Left hindlimb (tissue), 1 donor: ENCODE data around the gene GHR.
"Not testable (repeated sequence)": the region's sequence is repeated elsewhere in the genome, so short reads cannot be mapped to it uniquely, and the experiment has no call there.

Experiments used
- DNase-seq: peaks from one replicate; pipeline ENCODE4 v3.0.0-alpha.2; 2018

Gene GHR

DNA sequence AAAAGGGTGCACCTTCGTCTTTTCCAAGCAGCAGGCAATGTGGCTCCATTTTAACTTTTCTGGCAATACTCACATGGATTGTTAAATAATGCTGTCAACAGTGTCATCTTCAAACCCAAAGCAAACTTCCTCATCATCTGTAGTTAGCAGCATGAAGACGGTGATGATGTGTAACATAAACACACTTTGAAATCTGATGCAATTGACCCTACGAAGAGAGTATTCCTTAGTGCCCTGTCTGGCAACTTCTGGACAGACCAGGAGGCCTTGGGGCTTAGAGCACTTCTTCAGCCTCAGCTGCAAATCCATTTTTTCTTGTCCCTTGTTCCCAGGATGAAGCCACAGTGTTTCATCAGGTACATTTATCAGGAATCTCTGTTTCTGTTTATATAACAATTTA lies 149.1 kb downstream of the GHR start:
- DNase-seq, result no peak

DNA sequence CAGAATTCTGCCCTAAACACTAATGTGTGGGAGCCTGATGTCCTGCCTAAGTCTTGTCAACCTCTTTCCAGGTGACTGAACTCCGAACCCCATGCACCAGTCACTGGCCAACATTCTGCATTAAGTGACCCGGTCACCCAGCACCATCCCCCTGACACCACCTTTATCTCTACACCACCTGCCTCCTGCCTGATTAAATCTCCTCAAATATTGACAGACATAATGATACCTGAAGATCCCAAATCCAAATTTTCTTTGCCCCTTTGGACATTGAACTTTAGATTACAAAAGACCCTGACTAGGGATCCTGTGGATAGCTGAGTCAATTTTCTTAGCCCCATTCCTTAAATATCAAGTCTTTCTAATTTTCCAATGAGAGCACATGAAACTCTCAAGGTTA lies 150.1 kb downstream of the GHR start:
- no peak for DNase-seq

DNA sequence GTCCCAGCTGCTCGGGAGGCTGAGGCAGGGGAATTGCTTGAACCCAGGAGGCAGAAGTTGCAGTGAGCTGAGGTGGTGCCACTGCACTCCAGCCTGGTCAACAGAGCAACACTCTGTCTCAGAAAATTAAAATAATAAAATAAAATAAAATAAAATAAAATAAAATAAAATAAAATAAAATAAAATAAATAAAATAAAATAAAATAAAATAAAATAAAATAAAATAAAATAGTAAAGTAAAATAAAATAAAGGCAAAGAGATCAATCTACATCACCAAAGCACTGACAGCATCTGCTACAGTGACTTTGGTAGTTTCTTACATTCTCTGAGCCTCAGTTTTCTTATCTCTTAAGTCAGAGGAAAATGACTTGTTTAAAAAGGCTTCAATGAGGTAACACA lies 152.7 kb downstream of the GHR start:
- DNase-seq, result not testable (repeated sequence)

DNA sequence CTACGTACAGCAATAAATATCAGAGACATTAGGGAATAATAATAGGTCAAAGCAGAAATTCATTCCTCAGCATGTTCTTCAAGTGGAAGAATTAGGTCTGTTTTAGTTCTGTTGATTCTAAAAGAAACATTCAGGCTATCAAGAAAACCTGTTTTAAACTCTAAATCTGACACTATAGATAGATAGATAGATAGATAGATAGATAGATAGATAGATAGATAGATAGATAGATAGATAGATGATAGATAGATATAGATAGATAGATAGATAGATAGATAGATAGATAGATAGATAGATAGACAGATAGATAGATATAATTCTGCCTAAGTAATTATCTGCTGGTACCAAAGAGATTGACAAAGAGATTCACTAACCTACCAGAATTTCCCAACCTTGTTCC lies 155.7 kb downstream of the GHR start:
- not testable (repeated sequence) for DNase-seq

DNA sequence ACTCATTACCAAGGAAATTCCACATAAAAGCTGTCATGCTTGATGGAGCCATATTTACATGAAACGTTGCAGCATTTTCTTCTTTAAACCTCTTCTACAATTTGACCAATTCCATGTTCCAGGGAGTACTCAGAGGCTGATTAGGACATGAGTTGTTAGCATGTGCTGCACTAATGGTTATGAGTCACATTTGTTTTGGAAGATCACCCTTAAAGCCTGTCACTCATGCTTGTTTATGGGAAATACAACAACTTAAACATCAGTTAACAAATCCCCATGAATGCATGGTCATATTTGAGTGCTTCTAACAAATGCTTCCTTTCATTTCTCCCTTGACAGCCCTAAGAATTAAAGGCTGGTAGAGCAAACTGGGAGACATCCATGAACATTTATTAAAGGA lies 156.1 kb downstream of the GHR start:
- no peak for DNase-seq

DNA sequence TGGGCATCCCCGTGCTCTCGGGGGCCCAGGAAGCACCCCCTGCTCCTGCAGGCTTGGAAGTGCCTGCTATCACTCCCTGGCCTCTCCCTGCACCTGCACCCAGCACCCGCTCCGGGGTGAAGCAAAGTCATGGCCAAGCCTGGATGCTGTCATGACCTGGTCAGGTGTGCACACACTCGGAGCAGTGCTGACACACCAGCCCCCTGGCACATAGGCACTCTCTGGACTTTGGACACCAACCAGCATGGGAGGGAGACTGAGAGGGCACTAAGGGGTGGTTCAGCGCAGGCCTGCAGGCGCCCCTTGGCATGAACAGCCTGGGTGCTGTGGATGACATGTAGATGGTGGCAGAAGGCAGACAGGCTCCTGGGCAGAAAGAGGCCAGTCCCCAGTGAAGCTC lies 158.6 kb downstream of the GHR start:
- no peak for DNase-seq

DNA sequence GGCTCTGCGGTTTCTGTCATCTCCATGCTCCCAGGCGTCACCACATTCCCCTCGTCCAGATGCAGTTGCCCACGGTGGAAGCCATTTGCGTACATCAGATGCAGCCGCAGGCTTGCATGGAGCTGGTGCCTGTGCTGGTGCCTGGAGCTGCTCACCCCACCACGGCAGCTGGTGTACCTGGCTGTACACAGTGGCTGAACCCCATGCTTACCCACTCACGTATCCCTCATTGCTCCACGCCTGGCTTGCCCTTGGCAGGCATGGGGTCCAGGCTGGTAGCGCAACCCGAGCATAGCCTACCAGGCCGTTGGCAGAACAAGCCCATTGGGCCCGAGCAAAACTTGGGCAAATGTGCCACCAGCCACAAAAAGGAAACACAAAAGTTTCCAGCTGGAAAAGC lies 159.5 kb downstream of the GHR start:
- no peak for DNase-seq

DNA sequence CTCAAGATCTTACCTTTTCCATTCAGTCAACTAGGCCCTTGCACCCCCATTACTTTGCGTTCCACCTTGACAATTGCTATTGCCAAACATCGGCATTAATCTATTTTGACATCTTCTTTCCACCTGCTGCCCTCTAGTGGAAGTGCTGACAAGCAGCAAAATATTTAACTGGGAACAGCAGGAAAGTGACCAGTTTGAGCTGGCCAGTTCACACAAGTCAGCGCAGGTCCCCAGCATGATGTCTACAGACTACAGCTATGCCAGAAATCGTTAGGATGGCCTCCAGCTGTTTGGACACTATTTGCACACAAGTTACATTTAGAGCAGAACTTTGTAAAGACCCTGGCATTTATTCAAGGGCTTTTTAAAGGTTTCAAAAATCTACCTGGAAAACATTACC lies 160.1 kb downstream of the GHR start:
- no peak for DNase-seq

DNA sequence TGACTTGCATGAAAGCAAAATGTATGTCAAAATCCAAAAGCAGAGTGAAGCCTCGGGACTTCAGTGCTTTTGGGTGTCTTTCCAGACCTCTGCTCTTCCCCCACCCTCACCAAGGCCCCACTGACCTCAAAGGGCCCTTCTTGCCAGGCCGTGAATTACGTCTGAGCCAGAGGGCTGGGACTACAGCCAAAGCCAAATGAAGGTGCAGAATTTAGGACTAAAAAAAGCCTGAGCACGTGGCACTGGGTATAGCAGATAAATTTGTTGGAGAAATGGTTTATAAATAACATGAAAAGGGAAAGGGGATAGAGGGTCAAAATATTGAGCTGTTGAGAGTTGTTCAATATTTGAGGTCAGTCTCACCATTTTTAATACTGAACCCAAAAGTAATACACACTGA lies 163.4 kb downstream of the GHR start:
- DNase-seq, result peak; percentile 56

DNA sequence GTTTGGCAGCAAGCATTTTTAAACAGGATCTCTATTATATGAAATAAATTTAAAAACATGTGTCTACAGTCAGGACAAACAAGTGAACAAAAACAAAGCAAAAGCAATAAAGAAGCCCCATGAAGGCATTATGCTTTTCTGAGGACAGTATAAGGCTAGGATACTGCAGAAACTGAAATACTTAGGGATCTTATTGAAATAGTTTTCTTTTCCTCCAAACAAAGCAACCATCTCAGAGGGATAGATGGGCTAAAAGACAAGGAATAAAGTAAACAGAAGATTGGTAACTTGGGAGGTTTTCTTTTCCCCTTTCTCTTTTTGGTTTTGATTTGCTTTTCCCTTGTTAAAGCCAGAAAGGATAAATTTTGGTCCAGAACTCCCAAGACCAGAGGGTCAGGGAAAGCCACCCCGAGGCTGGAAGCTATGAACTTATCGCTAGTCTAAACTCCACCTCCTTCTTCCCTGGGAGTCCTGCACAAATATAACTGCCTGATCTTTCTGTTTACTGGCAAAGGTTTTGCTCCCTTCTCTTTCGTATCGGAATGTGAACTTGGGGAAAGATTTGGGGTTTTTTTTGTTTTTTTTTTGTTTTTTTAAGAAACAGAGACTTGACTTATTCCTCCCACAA lies 164.0 kb downstream of the GHR start:
- DNase-seq, result no peak

DNA sequence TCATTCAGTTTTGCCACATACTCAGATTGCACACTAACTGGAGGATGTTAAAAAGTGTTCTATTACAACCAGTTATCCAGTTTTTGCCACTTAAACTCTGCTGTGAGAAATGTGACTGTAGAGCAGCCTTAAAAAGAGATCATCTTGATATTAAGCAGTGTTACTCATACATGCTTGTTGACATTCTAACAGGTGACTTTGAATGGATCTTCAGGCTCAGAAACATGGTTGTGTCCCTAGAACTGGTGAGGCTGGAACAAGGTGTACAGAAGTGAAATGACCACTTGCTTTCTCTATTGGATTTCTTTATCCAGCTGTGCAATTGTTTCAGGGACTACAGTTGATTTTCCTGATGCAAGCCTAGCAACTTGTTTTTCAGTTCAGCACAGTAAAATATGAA lies 167.3 kb downstream of the GHR start:
- no peak for DNase-seq

DNA sequence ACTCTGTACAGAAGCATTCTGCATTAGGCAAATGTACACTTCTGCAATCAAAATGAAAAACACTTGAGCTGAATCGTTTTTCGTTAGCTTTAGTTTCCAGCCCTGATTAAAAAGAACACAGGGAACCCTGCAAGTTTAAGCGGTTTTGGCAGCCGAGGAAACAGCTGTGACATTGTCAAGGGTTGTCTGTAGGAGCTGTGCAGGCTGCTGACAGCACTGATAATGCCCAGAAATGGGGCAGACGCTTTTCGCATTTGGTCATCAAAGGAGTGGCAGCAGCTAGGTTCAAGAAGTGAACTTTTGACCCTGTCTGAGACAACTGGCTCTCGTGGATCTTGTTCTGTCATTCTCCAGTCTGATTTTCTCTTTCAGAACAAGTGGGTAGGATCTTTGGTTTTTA lies 167.8 kb downstream of the GHR start:
- peak; percentile 47 for DNase-seq

DNA sequence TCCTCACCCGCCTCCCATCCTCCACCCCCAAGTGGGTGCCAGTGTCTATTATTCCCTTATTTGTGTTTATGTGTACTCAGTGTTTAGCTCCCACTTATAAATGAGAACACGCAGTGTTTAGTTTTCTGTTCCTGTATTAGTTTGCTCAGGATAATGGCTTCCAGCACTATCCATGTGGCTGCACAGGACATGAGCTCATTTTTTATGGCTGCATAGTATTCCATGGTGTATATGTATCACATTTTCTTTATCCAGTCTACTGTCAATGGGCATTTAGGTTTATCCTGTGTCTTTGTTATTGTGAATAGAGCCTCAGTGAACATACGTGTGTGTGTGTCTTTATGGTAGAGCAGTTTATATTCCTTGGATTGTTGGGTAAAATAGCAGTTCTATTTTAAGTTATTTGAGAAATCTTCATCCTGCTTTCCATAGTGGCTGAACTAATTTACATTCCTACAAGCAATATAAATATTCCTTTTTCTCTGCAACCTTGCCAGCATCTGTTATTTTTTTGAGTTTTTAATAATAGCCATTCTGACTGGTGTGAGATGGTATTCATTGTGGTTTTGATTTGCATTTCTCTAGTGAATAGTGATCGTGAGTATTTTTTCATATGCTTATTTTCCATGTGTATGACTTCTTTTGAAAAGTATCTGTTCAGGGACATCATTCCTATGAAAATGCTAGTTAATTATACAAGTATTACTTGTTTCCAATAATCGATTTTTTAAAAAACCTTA lies 169.3 kb downstream of the GHR start:
- DNase-seq, result no peak

DNA sequence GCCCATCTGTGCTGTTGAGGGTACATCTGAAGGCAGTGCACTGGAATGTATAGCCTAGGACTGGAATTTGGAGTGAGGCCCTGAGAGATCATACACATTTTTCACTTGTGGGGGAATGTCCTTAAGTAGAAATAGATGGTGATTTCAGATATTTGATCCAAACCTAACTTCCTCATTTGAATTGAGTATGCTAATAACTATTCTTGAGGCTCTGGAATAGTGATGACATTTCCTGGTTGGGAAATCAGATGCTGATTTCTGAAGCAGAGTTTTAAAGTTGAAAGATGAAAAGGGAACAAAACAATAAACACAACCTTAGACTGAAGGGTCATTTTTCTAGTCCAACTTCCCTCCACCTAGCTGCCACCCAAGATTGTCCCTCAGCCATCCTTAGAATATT lies 170.4 kb downstream of the GHR start:
- DNase-seq, result no peak

DNA sequence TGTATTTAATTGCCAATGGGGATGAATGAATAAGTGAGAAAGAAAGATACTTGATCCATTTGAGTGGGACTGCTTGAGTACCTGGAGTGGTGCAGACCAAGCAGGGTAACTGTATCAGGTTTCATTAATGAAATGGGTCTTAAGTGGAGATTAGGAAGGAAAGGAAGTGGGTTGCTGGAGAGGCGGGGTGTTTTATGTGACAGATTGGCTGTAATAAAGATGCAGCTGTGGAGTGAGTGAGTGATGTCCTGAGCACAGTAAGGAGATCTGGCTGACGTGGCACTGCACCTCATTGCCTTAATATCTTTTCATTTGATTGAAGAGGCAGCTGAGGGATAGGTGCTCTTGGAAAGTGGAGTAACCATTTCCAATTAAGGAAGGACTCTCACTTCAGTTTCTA lies 172.4 kb downstream of the GHR start:
- DNase-seq, result no peak

DNA sequence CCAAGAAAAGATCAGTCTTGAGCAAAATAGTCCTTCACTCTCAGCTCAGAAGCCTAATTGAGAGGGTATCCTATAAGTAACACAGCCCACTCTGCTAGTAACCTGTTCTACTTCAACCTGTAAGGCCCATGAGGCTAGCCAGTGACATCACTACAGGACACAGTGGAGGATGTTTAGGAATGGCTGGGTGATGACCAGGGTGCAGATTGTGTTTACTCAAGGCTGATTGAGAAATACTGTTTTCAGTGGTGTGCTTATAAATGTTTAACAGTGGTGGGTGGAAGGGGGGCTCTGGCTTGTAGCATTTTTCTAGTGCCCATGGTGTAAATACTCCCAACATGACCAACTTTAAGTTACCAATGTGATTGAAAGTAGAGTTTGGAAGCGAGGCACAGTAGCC lies 173.6 kb downstream of the GHR start:
- DNase-seq, result no peak

DNA sequence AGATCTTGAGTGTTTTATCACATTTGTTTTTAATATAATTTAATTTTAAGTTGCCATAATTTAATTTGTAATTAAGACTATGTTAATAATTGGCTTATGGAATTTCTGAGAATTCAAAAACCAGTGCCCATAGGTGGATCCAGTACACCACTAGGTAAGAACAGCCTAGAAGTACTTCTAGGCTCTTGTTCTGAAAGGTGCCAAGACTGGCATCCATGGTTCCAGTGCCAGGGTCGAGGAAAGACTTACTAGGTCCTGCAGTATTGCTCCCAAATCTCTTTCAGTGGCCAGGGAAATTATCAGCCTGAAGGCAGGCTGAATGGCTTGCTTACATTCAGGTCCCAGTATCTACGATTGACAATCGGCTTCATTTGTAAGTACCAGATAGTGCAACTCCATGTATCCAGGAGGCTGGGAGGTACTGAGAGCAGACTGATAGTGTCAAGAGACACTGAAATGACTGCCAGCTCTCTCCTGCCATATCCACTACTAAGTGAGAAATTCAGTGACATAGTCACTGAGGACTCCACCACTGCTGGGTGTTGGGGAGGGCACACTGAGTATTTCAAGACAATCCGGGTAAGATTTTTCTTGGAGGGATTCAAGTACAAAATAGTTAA lies 174.2 kb downstream of the GHR start:
- no peak for DNase-seq

DNA sequence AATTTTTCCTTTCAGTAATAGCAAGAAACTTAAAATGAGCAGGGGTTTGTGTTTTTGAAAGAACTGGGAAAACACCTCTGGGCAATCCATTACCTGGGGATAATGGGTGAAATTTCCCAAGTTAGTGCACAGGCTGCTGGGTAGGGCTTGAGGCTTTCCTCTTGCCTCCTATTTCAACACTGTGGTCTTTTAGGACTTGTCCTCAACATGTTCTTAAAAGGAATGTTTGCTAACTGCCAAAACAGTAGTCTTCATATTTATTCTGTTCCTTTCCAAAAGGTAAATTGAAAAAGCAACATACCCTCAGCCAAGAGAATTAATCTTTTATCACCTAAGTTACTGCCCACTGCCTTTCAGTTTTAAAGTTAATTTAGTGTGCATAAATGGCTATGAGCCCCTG lies 175.1 kb downstream of the GHR start:
- no peak for DNase-seq

DNA sequence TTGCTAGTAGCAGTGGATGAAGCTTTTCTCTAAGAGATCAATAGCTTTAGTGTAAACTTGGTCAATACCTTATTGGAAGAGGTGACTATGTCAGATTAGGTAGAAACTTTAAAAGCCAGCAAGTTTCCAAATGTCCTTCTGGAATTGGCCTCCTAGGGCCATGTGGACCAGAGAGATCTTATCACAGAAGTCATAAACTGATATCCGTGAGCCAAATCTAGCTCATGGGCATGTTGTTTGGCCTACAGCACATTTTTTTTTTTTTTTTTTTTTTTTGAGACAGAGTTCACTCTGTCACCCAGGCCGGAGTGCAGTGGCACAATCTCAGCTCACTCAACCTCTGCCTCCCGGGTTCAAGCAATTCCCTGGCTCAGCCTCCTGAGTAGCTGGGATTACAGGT lies 175.9 kb downstream of the GHR start:
- no peak for DNase-seq

DNA sequence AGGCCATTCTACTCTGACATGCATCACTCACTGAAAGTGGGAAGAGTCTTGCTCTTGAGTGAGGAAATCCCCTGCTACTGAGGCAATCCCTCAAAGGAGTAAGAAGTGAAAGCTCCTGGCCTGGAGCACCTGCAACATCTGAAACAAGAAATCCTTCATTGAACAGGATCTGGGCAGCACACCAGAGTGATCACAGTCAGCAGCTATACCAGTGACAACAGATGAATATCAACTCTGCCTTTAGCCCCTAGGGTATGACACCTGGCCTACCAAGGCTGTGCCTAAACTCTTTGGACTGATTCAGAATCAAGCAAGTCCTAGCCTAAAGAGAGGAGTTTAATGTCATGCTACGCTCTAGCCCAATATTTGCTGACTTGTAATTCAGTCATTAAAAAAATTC lies 177.2 kb downstream of the GHR start:
- DNase-seq, result no peak

DNA sequence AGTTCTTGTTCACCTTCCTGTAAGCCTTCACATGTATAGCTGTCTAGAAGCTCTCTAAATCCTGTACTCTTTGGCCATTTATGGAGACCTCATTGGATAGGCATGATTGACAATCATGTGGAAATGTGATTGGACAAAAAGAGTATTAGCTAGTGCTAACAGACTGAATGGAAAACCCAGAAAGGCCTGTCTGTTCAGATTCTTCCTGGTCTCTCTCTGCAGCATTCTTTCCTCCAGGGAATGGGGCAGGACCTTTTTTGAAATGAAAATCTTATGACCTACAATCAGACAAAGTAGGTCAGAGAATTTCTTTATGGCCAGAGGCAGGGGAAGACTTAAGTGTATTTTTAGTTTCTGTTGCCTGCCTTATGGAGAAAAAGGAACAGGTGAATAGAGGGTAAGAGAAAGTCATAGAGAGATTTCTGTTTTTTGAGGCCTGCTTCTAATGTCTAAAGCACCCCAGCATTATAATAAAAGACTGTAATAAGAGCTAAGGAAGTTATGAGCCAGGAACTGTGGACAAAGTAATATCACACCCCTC lies 181.0 kb downstream of the GHR start:
- no peak for DNase-seq

DNA sequence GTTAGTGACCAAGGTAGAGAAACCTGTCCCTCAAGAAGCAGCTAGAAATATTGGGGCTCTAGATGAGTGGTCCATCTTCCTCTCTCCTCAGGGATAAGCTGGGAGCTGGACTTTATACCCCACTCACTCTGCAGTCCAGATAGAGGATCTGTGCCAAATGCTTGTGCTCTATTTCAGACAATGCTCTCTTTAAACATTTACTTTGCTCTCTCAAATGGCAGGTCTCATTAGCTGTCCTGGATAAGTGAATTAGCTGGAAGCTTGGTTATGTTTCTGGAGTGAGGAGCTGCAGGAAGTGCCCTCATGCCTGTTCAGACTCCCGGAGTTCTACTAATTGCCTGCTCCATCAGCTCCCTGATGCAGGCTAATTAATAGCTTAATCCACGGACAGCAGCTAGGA lies 182.3 kb downstream of the GHR start:
- DNase-seq, result no peak

DNA sequence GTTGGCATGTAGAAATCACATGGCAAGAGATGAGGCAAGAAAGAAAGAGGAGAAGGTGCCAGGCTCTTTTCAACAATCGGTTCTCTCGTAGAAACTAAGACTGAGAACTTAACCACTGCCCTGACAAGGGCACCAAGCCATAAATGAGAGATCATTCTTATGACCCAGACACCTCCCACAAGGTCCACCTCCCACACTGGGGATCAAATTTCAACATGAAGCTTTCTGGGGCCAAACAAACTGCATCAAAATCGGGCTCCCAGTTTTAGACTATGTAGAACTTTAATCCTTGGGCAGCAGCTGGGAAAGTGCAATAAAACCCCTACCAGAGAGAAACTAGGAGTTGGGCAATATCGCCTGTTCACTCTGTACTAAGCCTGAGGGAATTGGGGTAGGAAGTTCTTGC lies 183.2 kb downstream of the GHR start:
- DNase-seq, result no peak

DNA sequence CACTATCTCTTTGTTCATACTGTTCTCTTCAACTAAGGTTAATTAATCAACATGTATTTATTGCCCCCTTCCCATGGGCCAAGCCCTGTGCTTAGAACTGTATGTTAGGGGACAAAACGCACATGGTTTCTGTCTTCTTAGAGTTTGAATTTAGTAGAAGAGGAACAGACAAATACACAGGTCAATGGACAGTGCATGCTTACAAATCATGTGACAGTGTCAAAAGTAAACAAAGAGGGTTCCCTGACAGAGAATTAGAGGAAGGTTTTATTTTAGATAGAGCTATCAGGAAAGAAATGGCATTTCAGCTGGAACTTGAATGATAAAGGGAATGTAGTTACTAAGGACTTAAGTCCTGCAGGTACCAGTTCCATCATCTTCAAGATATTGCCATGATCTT lies 188.2 kb downstream of the GHR start:
- DNase-seq, result no peak
